HG03135 (cell line): ENCODE results near the gene BTN3A1.
"Not testable (repeated sequence)": the region's sequence is repeated elsewhere in the genome, so short reads cannot be mapped to it uniquely, and the experiment has no call there.

Experiments
- ATAC-seq: cut with Tn5 transposase; IDR thresholded peaks from one replicate; pipeline ENCODE4 v1.9.1; 2021; ENCODE audit warnings: mild to moderate bottlenecking, moderate library complexity; ENCODE audit not compliant: unreplicated experiment

The BTN3A1 gene

GRCh38 chr6:26438000-26438399, 35.9 kb downstream of the BTN3A1 start:
- no peak for ATAC-seq

DNA sequence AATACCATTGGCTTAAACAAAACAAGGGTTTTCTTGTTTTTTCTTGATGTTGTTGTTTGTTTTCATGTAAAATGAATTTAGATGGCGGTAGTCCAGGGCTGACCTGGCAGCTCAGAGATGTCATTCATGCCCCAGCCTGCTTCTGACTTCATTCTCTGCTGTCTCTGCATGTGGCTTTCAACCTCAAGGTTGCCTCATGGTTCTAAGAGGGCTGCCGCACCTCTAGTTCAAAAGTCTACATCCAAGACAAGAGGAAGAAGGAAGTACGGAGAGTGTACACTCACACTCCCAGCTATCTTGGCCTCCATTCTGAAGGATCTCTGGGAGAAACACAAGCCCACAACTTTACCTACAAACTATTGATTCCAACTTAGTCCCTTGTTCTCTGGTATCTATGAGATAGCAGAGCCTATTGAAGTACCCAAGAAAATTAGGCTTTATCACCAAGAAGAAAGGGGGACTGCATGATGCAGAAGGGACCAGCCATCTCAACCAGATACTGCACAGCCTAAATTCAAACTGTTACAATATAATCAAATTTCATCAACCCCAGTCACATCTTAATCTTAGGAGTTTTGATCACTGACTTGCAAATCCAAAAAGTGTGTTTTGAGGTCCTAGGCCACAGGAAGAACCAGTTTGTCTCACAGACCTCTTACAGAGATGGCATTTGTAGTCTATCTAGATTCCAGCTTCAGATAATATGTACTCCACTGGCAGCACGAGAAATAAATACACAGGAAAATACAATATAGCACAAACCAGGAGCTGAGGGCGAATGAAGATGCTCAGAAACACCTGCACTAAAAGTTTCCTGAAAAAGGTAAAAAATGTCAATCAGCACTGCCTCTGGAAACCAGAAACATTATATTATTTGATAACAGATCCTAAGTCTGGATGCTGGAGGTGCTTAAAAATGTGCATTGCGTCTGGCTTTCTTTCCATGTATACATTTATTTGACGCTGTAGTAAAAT, 37.4 kb downstream of the BTN3A1 start:
- ATAC-seq: no peak

DNA sequence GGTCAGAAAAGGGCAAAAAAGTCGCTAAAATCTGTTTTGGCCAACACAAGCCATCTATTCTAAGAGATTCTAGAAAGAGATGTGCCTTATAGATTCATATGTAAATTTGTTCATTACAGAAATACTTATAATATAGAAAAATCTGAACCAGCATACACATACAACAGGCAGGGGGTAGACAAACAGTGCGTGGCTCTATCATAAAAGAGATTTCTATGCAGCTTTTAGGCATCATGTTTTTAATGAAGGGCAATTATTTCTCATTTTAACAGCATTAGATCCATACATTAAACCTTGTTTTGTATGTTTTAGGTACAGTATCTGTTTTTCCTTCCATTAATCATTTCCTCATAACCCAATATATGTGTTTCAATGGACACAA, 38.9 kb downstream of the BTN3A1 start:
- ATAC-seq: no peak

- no peak for ATAC-seq
Observed at GRCh38 chr6:26441977-26442376, 39.9 kb downstream of the BTN3A1 start.

- peak; percentile 56 for ATAC-seq
Observed at GRCh38 chr6:26445934-26446667, 44.0 kb downstream of the BTN3A1 start.

GRCh38 chr6:26447257-26447656, 45.2 kb downstream of the BTN3A1 start:
- ATAC-seq: no peak

DNA sequence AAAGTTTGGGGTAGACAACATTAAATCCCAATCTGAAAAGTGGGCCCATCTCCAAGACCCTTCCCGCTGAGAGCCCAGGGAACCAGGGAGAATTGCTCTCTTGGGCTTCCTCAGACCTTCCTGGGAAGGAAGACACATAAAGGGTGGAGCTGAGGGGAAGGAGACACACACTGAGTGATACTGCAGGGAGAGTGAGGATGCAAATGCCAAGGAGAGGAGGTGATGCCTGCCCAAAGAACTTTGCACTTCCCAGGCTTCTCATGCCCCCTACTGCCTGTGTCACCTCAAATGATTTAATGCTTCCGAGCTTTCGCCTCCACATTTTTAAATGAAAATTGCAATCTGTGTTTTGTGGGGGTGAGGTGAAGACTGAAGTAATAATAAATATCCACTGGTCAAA, 48.2 kb downstream of the BTN3A1 start:
- no peak for ATAC-seq

GRCh38 chr6:26452631-26453235, 50.7 kb downstream of the BTN3A1 start:
- no peak for ATAC-seq

- ATAC-seq: no peak
Observed at GRCh38 chr6:26454631-26455030, 52.6 kb downstream of the BTN3A1 start.

DNA sequence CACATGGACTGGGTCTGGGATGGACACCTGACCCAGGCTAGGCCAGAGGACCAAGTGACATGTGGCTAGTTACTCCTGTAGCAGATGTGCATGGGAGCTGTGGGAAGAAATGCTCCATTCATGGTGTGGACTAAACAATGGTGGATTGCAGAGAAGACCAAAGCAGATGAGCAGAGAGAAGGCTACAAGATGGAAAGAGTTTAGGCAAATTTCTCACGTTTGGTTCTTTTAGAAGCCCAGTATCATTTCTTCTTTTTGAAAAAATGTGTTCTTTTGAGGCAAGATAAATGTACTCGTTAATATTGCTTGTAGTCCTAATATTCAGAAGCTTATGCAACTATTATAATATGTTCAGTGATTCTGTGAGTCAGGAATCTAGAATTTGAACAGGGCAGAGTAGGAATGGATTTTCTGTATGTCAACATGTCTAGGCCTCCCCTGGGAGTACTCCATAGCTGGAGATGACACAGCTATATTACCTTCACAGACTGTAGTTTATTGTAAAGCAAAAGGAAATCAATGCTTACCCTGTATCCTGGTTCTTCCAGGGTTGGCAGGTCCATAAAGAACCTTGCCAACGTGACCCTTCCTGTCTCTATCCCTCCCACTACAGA, 53.4 kb downstream of the BTN3A1 start:
- ATAC-seq: no peak

DNA sequence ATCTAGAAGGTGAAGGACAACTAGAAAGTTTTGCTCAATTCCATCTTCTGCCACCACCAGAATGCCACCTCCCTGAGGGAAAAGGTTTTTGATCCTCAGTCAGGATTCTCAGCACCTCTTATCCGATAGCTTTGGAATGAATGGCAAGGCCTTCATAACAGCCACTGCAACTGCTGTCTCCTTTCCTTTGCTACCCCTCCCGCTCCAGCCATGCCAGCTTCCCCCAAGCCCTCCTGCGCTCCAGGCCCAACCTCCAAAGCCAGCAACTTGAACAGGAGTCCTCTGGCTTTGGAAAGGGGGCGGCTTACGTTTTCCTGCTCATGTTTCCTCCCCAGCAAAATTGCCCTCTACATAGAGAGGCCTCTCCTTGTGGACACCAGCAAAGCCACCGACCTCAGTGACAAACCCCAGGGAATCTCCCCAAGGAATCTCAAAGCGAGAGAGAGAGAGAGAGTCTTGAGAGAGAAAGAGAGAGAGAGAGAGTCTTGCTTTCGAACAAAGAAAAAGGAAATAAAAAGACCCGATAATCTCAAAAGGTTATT, 55.3 kb downstream of the BTN3A1 start:
- ATAC-seq: peak; percentile 33

DNA sequence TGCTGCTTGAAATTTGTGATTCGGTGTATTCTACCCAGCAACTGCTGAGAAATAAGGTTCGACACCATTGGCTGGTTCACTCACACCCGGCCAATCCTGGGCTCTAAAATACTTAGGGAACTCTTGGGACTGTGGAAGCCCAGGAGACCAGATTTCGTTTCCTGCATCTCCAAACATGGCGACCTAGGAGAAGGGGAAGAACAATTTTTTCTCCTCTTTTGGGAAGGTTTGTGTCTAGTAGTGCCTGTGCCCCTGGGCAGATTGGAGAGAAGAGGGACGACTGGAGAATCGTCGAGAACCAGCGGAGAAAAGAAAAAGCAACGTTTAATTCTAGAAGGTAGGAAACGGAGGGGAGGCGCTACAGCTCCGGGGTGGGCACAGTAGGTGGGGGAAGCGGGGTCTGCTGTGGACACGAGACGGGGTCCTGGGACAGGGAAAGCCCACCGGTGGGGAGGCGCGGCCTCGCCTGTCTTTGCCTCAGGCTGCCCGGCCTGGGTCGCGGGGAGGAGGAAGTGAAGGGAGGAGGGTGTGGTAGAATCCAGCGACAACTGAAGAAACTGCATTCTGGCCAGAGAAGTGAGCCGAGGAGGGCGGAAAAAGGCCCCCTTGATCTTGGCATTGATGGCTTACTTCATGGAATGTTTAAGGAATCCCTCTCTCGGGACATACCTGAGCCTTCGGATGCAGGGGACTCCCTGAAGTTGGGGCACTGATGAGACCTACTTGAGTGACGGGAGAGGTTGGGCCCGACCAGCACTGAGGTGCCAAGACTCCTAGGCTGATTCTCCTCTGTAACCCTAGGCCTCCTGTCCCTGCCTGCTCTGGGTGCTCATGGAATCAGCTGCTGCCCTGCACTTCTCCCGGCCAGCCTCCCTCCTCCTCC, 56.0 kb downstream of the BTN3A1 start, which contains the start of gene BTN2A1:
Gene BTN2A1 (plus strand): TSS at position 150 of the 883 bp plus-strand sequence. CDS start 682 bp downstream, at position 832.
- peak; percentile 94 for ATAC-seq

GRCh38 chr6:26459023-26459810, 57.1 kb downstream of the BTN3A1 start:
- no peak for ATAC-seq

DNA sequence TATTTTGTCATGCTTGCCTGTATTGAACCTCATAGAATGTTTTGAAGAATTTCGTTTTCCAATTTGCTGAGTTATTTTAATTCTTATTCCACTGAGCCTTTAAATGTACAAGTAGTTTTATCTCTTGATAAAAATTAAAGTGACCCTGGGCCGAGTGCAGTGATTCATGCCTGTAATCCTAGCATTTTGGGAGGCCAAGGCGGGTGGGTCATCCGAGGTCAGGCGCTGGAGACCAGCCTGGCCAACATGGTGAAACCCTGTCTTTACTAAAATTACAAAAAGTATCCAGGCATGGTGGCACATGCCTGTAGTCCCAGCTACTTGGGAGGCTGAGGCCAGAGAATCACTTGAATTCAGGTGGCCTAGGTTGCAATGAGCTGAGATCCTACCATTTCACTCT, 59.3 kb downstream of the BTN3A1 start:
- not testable (repeated sequence) for ATAC-seq

GRCh38 chr6:26464014-26464413, 61.9 kb downstream of the BTN3A1 start:
- no peak for ATAC-seq

GRCh38 chr6:26464416-26465131, 62.5 kb downstream of the BTN3A1 start:
- ATAC-seq: no peak
